Osteocyte (in vitro differentiated cells): ENCODE data around the gene EXOSC1. TPM values are rescaled to one million over a fixed set of nuclear protein-coding genes. Genes with fewer than 3 reads are reported as not detected.
A peak's percentile ranks its signal among the peaks of the same experiment; 100 is the strongest.

Experiments used
- DNase-seq: peaks from one replicate; pipeline ENCODE4 v3.0.0; 2021; ENCODE audit warnings: mixed read lengths; ENCODE audit not compliant: unreplicated experiment; ENCODE audit errors: extremely low spot score
- H3K27ac Mint-ChIP-seq: one replicate; pipeline ENCODE4 v1.8.0; 2021; ENCODE audit warnings: mild to moderate bottlenecking, mixed read lengths; ENCODE audit not compliant: unreplicated experiment
- H3K27me3 Mint-ChIP-seq: one replicate; pipeline ENCODE4 v1.8.0; 2021; ENCODE audit warnings: mixed read lengths; ENCODE audit not compliant: unreplicated experiment
- H3K36me3 Mint-ChIP-seq: one replicate; pipeline ENCODE4 v1.8.0; 2021; ENCODE audit warnings: mixed read lengths; ENCODE audit not compliant: unreplicated experiment
- H3K4me1 Mint-ChIP-seq: one replicate; pipeline ENCODE4 v1.8.0; 2021; ENCODE audit warnings: mixed read lengths; ENCODE audit not compliant: unreplicated experiment
- H3K4me3 Mint-ChIP-seq: one replicate; pipeline ENCODE4 v1.8.0; 2021; ENCODE audit warnings: mild to moderate bottlenecking, moderate library complexity, mixed read lengths; ENCODE audit not compliant: unreplicated experiment
- H3K9me3 Mint-ChIP-seq: one replicate; pipeline ENCODE4 v1.8.0; 2021; ENCODE audit warnings: mixed read lengths; ENCODE audit not compliant: unreplicated experiment
- long read RNA-seq: library from polyadenylated mRNA; unstranded; transcript quantifications from one replicate; pipeline ENCODE4 v2.0.0, GENCODE V29; 2021
- total RNA-seq: library from RNA; stranded (reverse); gene quantifications from 2 replicates; pipeline ENCODE4 v1.2.1, GENCODE V29; 2021
- TF ChIP-seq, protein P1 (sequence below): fragments of 200-600 bp; sonication (generic); IDR thresholded peaks from 2 replicates; pipeline ENCODE4 v1.5.0; 2021; ENCODE audit warnings: antibody characterized with exemption, mild to moderate bottlenecking, moderate library complexity

The EXOSC1 gene, protein sequence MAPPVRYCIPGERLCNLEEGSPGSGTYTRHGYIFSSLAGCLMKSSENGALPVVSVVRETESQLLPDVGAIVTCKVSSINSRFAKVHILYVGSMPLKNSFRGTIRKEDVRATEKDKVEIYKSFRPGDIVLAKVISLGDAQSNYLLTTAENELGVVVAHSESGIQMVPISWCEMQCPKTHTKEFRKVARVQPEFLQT
- total RNA-seq, result 31.9 and 32.4 TPM in 2 replicates
- long read RNA-seq, transcript EXOSC1-211 (2 exons, 2,113 nt), result minor isoform, 18 of 60 reads
- long read RNA-seq, transcript EXOSC1-204 (8 exons, 923 nt), result major isoform, 25 of 60 reads
- long read RNA-seq, partial matches to known transcripts, result 5 of 60 reads
- long read RNA-seq, other reads (novel, unspliced or antisense), result 11 of 60 reads

GRCh38 chr10:97445722-97446639, at the start of gene EXOSC1, which contains the start of gene ZDHHC16:
EXOSC1 (minus strand) TSS chr10:97446006; CDS start chr10:97445985, 21 bp downstream.
ZDHHC16 (plus strand) TSS chr10:97446175; CDS start chr10:97451676, 5,501 bp downstream.
- Mint-ChIP-seq H3K4me1 (peaks cover 35% of the 10 kb centered on the region), H3K9me3 (no peaks in the 10 kb centered on the region), H3K27me3 (no peaks in the 10 kb centered on the region), H3K36me3 (peaks cover 7% of the 10 kb centered on the region), H3K4me3 (peak within 1 kb of the TSS; percentile 97), H3K27ac (peak within 1 kb of the TSS; percentile 74)
- peak; percentile 96 for DNase-seq
- TF ChIP-seq, protein P1, sequence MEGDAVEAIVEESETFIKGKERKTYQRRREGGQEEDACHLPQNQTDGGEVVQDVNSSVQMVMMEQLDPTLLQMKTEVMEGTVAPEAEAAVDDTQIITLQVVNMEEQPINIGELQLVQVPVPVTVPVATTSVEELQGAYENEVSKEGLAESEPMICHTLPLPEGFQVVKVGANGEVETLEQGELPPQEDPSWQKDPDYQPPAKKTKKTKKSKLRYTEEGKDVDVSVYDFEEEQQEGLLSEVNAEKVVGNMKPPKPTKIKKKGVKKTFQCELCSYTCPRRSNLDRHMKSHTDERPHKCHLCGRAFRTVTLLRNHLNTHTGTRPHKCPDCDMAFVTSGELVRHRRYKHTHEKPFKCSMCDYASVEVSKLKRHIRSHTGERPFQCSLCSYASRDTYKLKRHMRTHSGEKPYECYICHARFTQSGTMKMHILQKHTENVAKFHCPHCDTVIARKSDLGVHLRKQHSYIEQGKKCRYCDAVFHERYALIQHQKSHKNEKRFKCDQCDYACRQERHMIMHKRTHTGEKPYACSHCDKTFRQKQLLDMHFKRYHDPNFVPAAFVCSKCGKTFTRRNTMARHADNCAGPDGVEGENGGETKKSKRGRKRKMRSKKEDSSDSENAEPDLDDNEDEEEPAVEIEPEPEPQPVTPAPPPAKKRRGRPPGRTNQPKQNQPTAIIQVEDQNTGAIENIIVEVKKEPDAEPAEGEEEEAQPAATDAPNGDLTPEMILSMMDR, result peak; percentile 28

- Mint-ChIP-seq H3K27me3 (no peaks in the 10 kb centered on the region), H3K27ac (peak overlapping the region; percentile 38), H3K9me3 (no peaks in the 10 kb centered on the region), H3K36me3 (peaks cover 1% of the 10 kb centered on the region), H3K4me3 (no peak overlapping the region), H3K4me1 (peaks cover 40% of the 10 kb centered on the region)
- DNase-seq, result no peak
- TF ChIP-seq, protein P1, result no peak
Observed at GRCh38 chr10:97494863-97495506, 49.2 kb upstream of the EXOSC1 start.

DNA sequence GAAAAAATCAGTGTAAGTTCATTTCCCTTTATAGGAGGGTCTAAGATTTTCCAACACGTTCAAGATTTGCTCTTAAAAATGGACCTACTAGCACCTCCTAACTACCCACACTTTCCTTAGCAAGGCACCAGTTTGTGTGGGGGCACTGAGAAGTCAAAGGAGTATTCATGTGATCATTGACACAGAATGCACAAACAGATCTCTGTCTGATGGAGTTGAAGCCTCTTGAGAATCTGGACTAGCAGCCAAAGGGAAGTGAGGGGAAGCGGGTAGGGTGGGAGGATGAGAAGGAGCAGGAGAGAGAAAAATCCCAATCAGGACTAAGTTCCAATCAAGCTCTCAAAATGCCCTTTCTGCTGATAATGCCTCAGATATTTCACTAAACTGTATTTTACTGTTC, 48.3 kb upstream of the EXOSC1 start:
- H3K27me3 Mint-ChIP-seq, result no peaks in the 10 kb centered on the region
- no peak for DNase-seq
- peaks cover 1% of the 10 kb centered on the region for H3K36me3 Mint-ChIP-seq
- H3K4me1 Mint-ChIP-seq, result peaks cover 37% of the 10 kb centered on the region
- no peak overlapping the region for H3K4me3 Mint-ChIP-seq
- no peak overlapping the region for H3K27ac Mint-ChIP-seq
- TF ChIP-seq, protein P1, result no peak
- no peaks in the 10 kb centered on the region for H3K9me3 Mint-ChIP-seq

DNA sequence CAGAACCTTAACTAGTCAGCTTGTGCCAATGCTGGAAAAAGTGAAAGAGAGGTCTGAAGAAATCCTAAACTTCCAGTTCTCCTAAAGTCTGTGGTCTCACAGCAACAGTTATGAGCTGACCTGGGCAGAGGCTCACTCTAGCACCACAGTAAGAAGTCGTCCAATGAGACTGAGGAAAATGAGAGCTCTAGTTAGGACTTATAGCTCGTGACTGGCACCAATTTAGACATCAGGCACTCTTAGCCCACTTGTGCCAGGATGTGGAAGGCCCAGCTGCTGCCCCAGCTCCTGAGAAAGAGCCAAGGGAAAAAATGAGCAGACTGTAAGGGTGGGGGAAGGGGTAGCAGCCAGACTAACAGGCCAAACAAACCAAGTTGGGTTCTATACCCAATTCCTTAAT, 44.8 kb upstream of the EXOSC1 start:
- H3K4me1 Mint-ChIP-seq, result peaks cover 19% of the 10 kb centered on the region
- no peak overlapping the region for H3K4me3 Mint-ChIP-seq
- H3K9me3 Mint-ChIP-seq, result no peaks in the 10 kb centered on the region
- no peak for DNase-seq
- no peaks in the 10 kb centered on the region for H3K27me3 Mint-ChIP-seq
- peak overlapping the region; percentile 10 for H3K27ac Mint-ChIP-seq
- peaks cover 1% of the 10 kb centered on the region for H3K36me3 Mint-ChIP-seq
- TF ChIP-seq, protein P1, result no peak
